Neural crest cell (in vitro differentiated cells): ENCODE measurements around the gene HPX. TPM values are rescaled to one million over a fixed set of nuclear protein-coding genes. Genes with fewer than 3 reads are reported as not detected.

ENCODE experiments used
- DNase-seq: peaks from one replicate; pipeline ENCODE4 v3.0.0; 2021; ENCODE audit warnings: low read depth, mixed read lengths, low spot score
- H3K27ac Mint-ChIP-seq: one replicate; pipeline ENCODE4 v1.8.0; 2021; ENCODE audit warnings: mild to moderate bottlenecking, mixed read lengths; ENCODE audit not compliant: unreplicated experiment
- H3K27me3 Mint-ChIP-seq: 2 replicates; pipeline ENCODE4 v1.8.0; 2021; ENCODE audit warnings: low read depth, mild to moderate bottlenecking, mixed read lengths
- H3K36me3 Mint-ChIP-seq: 2 replicates; pipeline ENCODE4 v1.8.0; 2021; ENCODE audit warnings: low read depth, mild to moderate bottlenecking, mixed read lengths
- H3K4me1 Mint-ChIP-seq: 2 replicates; pipeline ENCODE4 v1.8.0; 2021; ENCODE audit warnings: mixed read lengths
- H3K4me3 Mint-ChIP-seq: one replicate; pipeline ENCODE4 v1.8.0; 2021; ENCODE audit warnings: mild to moderate bottlenecking, mixed read lengths
- H3K9me3 Mint-ChIP-seq: 2 replicates; pipeline ENCODE4 v1.8.0; 2021; ENCODE audit warnings: mixed read lengths
- CTCF ChIP-seq: fragments of 200-600 bp; sonication (generic); conservative IDR thresholded peaks from 2 replicates; pipeline ENCODE4 v1.5.0; 2021; ENCODE audit warnings: antibody characterized with exemption, mild to moderate bottlenecking
- total RNA-seq: library from RNA; stranded (reverse); gene quantifications from 2 replicates; pipeline ENCODE4 v1.2.1, GENCODE V29; 2021

The HPX gene
- total RNA-seq, 1 donor from 2014 or later, result 4.3 TPM

DNA sequence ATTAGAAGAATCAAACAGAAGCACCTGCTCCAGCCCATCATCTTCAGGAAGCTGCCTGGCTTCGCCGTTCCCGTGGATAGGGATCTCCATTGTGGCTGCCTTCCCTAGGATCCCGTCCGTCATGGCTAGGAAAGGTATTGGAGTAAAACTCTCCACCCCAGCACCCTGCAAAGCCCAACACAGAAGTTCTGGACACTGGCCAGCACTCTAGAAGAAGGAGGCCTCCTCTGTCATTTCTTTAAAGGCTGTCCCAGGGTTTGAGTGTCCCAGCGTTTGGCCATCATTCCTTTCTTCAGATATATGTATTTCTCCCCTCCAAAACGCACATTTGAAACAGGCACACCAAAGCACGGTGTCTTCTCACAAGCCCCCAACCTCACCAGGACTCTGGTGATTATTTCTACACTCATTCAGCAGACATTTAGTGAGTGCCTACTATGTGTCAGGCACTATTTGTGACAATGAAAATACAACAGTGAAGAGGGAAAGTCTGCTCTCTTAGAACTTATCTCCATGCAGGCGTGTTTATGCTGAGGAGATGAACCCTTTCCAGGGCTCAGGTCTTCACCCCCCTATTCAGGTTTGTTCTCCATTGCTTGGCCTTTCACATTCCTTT lies 39.6 kb upstream of the HPX start:
- peak overlapping the region; percentile 99 for H3K4me3 Mint-ChIP-seq
- no peaks in the 10 kb centered on the region for H3K9me3 Mint-ChIP-seq
- H3K27ac Mint-ChIP-seq, result peak overlapping the region; percentile 99
- DNase-seq, result no peak
- peaks cover 38% of the 10 kb centered on the region for H3K4me1 Mint-ChIP-seq
- no peaks in the 10 kb centered on the region for H3K27me3 Mint-ChIP-seq
- TF ChIP-seq CTCF, result no peak
- peaks cover 15% of the 10 kb centered on the region for H3K36me3 Mint-ChIP-seq

DNA sequence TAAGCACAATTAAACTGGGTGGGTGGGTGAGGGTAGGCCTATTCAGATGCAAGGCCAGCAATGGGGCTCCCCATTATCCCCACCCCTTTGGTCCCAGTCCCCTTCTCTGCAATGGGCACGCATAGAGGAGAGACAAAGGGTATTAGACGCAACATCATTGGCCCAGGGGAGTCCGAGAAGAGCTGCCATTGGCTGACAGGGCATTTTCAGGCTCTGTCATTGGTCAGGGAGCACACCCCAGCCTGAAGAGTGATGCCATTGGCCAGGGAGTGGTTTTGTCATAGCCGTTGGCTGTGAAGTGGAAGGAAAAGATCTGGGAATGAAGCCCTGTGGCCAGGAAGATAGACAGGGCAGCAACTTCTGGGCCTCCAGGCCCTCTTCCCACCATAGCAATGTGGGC lies 35.8 kb upstream of the HPX start:
- peaks cover 7% of the 10 kb centered on the region for H3K36me3 Mint-ChIP-seq
- H3K4me3 Mint-ChIP-seq, result peak overlapping the region; percentile 57
- no peak overlapping the region for H3K27ac Mint-ChIP-seq
- no peaks in the 10 kb centered on the region for H3K27me3 Mint-ChIP-seq
- no peak for DNase-seq
- peaks cover 41% of the 10 kb centered on the region for H3K4me1 Mint-ChIP-seq
- no peaks in the 10 kb centered on the region for H3K9me3 Mint-ChIP-seq
- no peak for TF ChIP-seq CTCF

DNA sequence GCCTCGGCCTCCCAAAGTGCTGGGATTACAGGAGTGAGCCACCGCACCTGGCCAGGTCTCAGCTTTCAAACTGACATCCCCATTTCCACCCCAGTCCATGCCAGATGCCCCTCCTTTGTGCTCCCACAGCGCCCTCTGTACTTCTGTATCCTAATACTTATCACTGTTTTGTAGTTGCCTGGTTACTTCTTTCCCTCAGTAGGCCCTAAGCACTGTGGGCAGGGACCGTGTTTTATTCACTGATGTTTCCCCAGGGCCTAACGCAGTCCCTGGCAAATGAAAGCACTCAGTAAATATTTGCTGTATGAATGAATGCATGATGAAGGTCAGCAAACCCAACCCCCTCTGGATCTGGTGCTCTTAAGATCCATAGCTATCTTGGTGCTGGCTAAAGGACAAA lies 35.1 kb upstream of the HPX start:
- H3K27me3 Mint-ChIP-seq, result no peaks in the 10 kb centered on the region
- H3K27ac Mint-ChIP-seq, result peak overlapping the region; percentile 16
- peaks cover 38% of the 10 kb centered on the region for H3K4me1 Mint-ChIP-seq
- TF ChIP-seq CTCF, result no peak
- DNase-seq, result no peak
- no peaks in the 10 kb centered on the region for H3K9me3 Mint-ChIP-seq
- H3K4me3 Mint-ChIP-seq, result peak overlapping the region; percentile 69
- H3K36me3 Mint-ChIP-seq, result peaks cover 3% of the 10 kb centered on the region

- Mint-ChIP-seq H3K27me3 (no peaks in the 10 kb centered on the region), H3K4me1 (peaks cover 28% of the 10 kb centered on the region), H3K9me3 (no peaks in the 10 kb centered on the region), H3K27ac (no peak overlapping the region), H3K4me3 (peak overlapping the region; percentile 94), H3K36me3 (peaks cover 3% of the 10 kb centered on the region)
- no peak for TF ChIP-seq CTCF
- DNase-seq, result no peak
Observed at GRCh38 chr11:6474806-6475500, 34.2 kb upstream of the HPX start.

DNA sequence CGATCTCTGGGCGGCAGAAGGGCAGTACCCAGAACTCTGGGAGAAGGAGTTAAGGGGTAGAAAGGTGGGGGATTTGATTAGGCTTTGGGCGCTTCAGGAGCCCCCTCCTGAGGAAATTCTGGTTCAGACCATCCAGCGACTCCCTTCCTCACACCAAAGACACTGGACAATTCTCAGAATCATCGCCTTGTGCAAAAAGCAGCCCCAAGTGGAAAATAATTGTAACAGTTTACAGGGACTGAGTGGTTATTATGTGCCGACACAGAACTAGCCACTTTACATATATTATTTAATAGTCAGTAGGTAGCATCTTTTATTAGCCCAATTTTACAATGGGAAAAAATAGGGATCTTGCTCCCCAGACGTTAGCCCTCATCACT lies 33.6 kb upstream of the HPX start:
- H3K36me3 Mint-ChIP-seq, result peaks cover 3% of the 10 kb centered on the region
- peaks cover 23% of the 10 kb centered on the region for H3K4me1 Mint-ChIP-seq
- no peak for DNase-seq
- no peak for TF ChIP-seq CTCF
- H3K27me3 Mint-ChIP-seq, result no peaks in the 10 kb centered on the region
- H3K27ac Mint-ChIP-seq, result peak overlapping the region; percentile 12
- H3K9me3 Mint-ChIP-seq, result no peaks in the 10 kb centered on the region
- peak overlapping the region; percentile 94 for H3K4me3 Mint-ChIP-seq
